ENCODE measurements around the gene CBLN2.

CBLN2 gene

GRCh38 chr18:72544092-72544886 is at the start of gene CBLN2:
CBLN2 (minus strand) TSS chr18:72544342; CDS start chr18:72542160, 2,182 bp downstream.
- H3K27ac Mint-ChIP-seq: no peak within 1 kb of the TSS
- H3K36me3 Mint-ChIP-seq: no peaks in the 10 kb centered on the region
- H3K9me3 Mint-ChIP-seq (ENCODE audit: low read depth): no peaks in the 10 kb centered on the region
- peaks cover 11% of the 10 kb centered on the region for H3K4me1 Mint-ChIP-seq (ENCODE audit: low read depth)
- peak within 1 kb of the TSS; percentile 44 for H3K4me3 Mint-ChIP-seq
- peaks cover 23% of the 10 kb centered on the region for H3K27me3 Mint-ChIP-seq

- H3K27me3 Mint-ChIP-seq: no peaks in the 10 kb centered on the region
- H3K4me1 Mint-ChIP-seq (ENCODE audit: low read depth): no peaks in the 10 kb centered on the region
- no peaks in the 10 kb centered on the region for H3K36me3 Mint-ChIP-seq
- peaks cover 6% of the 10 kb centered on the region for H3K9me3 Mint-ChIP-seq (ENCODE audit: low read depth)
- H3K27ac Mint-ChIP-seq: no peak overlapping the region
- no peak overlapping the region for H3K4me3 Mint-ChIP-seq
Measured at GRCh38 chr18:72588360-72588759, 44.2 kb upstream of the CBLN2 start.

DNA sequence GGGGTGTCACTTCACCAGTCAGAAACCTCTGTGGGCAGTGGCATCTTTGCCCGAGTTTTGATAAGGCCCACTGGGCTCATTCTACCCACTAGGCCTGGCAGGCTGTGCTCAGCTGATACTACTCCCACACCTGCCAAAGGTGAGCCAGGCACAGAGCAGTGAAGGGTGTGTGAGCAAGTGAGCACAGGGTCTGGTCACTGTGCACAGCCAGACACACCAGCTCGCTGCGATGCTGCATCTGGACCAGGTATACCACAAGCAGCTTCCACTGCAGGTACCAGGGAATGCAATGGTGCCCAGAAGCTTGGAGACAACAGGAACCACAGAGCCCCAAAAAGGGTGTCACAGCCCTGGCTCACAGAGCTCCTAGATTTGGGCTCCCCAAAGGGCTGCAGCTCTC is 40.6 kb upstream of the CBLN2 start:
- H3K36me3 Mint-ChIP-seq: no peaks in the 10 kb centered on the region
- H3K4me3 Mint-ChIP-seq: no peak overlapping the region
- H3K27ac Mint-ChIP-seq: no peak overlapping the region
- H3K4me1 Mint-ChIP-seq (ENCODE audit: low read depth): no peaks in the 10 kb centered on the region
- no peaks in the 10 kb centered on the region for H3K9me3 Mint-ChIP-seq (ENCODE audit: low read depth)
- H3K27me3 Mint-ChIP-seq: no peaks in the 10 kb centered on the region

DNA sequence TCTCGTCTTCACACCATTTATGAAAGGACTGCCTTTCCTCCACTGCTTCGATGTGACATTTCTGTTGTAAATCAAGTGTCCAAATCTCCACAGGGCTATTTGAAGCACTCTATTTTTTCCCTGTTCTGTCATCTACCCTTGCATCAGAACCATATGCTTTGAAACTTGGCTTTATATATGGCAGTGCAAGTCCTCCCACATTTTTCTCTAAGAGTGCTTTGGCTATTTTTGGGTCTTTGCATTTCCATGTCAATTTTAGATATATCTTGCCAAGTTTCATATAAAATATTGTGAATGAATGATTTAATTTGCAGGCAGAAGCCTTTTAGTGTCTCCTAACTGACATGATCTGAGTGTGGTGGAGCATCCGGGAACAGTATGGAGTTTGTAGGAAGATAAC is 37.8 kb upstream of the CBLN2 start:
- H3K4me3 Mint-ChIP-seq: no peak overlapping the region
- no peak overlapping the region for H3K27ac Mint-ChIP-seq
- H3K4me1 Mint-ChIP-seq (ENCODE audit: low read depth): no peaks in the 10 kb centered on the region
- H3K9me3 Mint-ChIP-seq (ENCODE audit: low read depth): no peaks in the 10 kb centered on the region
- no peaks in the 10 kb centered on the region for H3K36me3 Mint-ChIP-seq
- H3K27me3 Mint-ChIP-seq: no peaks in the 10 kb centered on the region

DNA sequence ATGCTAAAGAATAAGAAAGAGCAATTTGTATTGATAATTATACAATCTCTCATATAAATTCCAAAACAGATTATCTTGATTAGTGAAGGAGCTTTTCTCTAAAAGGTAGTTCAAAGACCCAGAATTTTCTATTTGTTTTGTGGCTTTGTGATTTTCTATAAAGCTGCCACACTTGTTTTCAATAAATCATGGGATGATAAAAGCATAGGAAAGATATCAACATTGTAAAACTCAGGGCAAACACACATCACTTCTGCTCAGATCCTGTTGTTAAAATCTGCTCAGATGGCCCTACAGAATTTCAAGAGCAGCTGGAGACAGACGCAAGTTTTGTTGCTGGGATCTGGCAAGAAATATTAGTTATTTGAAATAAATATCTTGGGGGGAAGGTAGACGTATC is 28.8 kb upstream of the CBLN2 start:
- no peaks in the 10 kb centered on the region for H3K4me1 Mint-ChIP-seq (ENCODE audit: low read depth)
- H3K9me3 Mint-ChIP-seq (ENCODE audit: low read depth): no peaks in the 10 kb centered on the region
- H3K4me3 Mint-ChIP-seq: no peak overlapping the region
- no peaks in the 10 kb centered on the region for H3K27me3 Mint-ChIP-seq
- H3K36me3 Mint-ChIP-seq: no peaks in the 10 kb centered on the region
- no peak overlapping the region for H3K27ac Mint-ChIP-seq

GRCh38 chr18:72566290-72566689 is 22.1 kb upstream of the CBLN2 start:
- Mint-ChIP-seq H3K36me3 (no peaks in the 10 kb centered on the region), H3K27me3 (peaks cover 2% of the 10 kb centered on the region), H3K9me3 (ENCODE audit: low read depth) (peaks cover 4% of the 10 kb centered on the region), H3K4me3 (no peak overlapping the region), H3K4me1 (ENCODE audit: low read depth) (no peaks in the 10 kb centered on the region), H3K27ac (no peak overlapping the region)

- H3K27ac Mint-ChIP-seq: no peak overlapping the region
- no peaks in the 10 kb centered on the region for H3K36me3 Mint-ChIP-seq
- peaks cover 2% of the 10 kb centered on the region for H3K27me3 Mint-ChIP-seq
- no peak overlapping the region for H3K4me3 Mint-ChIP-seq
- no peaks in the 10 kb centered on the region for H3K9me3 Mint-ChIP-seq (ENCODE audit: low read depth)
- no peaks in the 10 kb centered on the region for H3K4me1 Mint-ChIP-seq (ENCODE audit: low read depth)
Measured at GRCh38 chr18:72555968-72556367, 11.8 kb upstream of the CBLN2 start.

DNA sequence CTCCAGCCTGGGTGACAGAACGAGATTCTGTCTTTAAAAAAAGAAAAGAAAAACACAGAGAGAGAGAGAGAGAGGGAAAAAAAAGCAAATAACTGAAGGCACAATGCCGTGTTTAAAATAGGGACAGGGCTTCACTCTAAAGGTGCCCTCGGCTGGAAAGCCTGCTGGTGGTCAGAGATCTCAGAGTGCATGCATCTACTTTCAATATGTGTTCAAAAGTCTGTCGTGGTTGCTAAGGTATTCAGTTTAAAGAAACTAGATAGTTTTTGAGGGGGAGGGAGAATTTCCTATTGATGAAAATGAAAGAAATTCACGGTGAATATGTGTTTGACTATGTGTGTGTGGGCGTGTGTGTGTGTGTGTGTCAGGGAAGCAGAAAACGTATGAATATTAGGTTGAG is 11.0 kb upstream of the CBLN2 start:
- H3K4me1 Mint-ChIP-seq (ENCODE audit: low read depth): no peaks in the 10 kb centered on the region
- no peak overlapping the region for H3K27ac Mint-ChIP-seq
- no peaks in the 10 kb centered on the region for H3K36me3 Mint-ChIP-seq
- H3K27me3 Mint-ChIP-seq: peaks cover 2% of the 10 kb centered on the region
- H3K4me3 Mint-ChIP-seq: no peak overlapping the region
- H3K9me3 Mint-ChIP-seq (ENCODE audit: low read depth): no peaks in the 10 kb centered on the region

DNA sequence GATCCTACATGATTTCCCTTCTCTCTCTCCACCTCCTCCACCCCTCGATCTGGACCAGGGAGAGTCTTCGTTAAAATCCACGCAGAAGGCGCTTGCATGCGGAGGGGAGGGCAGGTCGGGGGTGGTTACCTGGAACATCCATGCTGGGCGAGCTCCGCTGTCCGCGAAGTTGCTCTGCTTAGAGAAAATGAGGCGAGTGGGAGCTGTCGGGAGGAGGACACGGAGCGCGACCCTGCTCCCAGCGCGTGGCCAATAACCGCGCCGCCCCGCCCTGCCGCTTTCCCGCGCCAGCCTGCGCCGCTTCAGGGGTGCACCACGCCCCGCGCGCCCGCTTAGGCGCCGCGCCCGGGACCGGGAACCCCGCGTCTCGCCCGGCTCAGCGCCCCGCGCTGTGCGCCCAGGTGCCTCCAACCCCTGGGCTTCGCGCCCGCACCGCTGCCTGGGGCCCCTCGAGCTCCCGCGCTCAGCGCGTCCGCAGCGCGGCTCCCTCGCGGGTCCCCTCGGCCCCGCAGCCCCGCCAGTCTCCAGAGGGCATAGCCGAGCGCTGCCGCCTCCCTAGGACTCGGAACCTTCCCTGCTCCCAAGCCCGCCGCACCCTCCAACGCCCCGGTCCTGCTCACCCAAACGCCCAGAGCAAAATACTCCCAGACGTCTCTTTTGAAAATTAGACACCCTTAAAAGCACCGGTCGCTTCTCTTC is 636 bp downstream of the CBLN2 start:
- H3K36me3 Mint-ChIP-seq: no peaks in the 10 kb centered on the region
- H3K4me3 Mint-ChIP-seq: peak overlapping the region; percentile 44
- no peak overlapping the region for H3K27ac Mint-ChIP-seq
- H3K9me3 Mint-ChIP-seq (ENCODE audit: low read depth): no peaks in the 10 kb centered on the region
- peaks cover 23% of the 10 kb centered on the region for H3K27me3 Mint-ChIP-seq
- H3K4me1 Mint-ChIP-seq (ENCODE audit: low read depth): peaks cover 11% of the 10 kb centered on the region

GRCh38 chr18:72542984-72543356 is 1.2 kb downstream of the CBLN2 start:
- Mint-ChIP-seq H3K27me3 (peaks cover 23% of the 10 kb centered on the region), H3K9me3 (ENCODE audit: low read depth) (no peaks in the 10 kb centered on the region), H3K4me1 (ENCODE audit: low read depth) (peaks cover 11% of the 10 kb centered on the region), H3K4me3 (peak overlapping the region; percentile 21), H3K27ac (no peak overlapping the region), H3K36me3 (no peaks in the 10 kb centered on the region)

GRCh38 chr18:72542342-72542741 is 1.8 kb downstream of the CBLN2 start:
- peak overlapping the region; percentile 38 for H3K4me3 Mint-ChIP-seq
- H3K4me1 Mint-ChIP-seq (ENCODE audit: low read depth): peaks cover 11% of the 10 kb centered on the region
- H3K36me3 Mint-ChIP-seq: no peaks in the 10 kb centered on the region
- H3K27ac Mint-ChIP-seq: no peak overlapping the region
- H3K27me3 Mint-ChIP-seq: peaks cover 23% of the 10 kb centered on the region
- no peaks in the 10 kb centered on the region for H3K9me3 Mint-ChIP-seq (ENCODE audit: low read depth)

GRCh38 chr18:72541871-72542332 is 2.2 kb downstream of the CBLN2 start:
- no peaks in the 10 kb centered on the region for H3K9me3 Mint-ChIP-seq (ENCODE audit: low read depth)
- peaks cover 23% of the 10 kb centered on the region for H3K27me3 Mint-ChIP-seq
- no peak overlapping the region for H3K4me3 Mint-ChIP-seq
- no peak overlapping the region for H3K27ac Mint-ChIP-seq
- peaks cover 11% of the 10 kb centered on the region for H3K4me1 Mint-ChIP-seq (ENCODE audit: low read depth)
- no peaks in the 10 kb centered on the region for H3K36me3 Mint-ChIP-seq

DNA sequence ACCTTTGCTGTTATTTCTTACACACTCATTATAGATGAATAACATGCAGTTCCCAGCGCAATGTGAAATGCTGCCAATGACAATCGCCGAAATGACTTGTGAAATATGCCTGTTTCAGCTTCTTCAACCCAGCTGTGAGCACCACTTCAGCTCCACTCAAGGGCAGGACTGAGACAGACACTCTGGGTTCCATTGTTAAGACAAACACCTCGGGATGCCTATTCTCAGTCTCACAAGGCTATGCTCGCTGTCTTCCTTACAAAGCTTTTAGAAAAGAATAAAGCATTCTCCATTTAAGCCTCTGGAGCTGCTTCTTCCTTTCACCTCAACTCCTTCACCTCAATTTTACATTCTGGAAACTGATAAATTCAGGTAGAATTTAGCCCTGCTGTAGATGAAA is 4.2 kb downstream of the CBLN2 start:
- Mint-ChIP-seq H3K36me3 (no peaks in the 10 kb centered on the region), H3K4me3 (no peak overlapping the region), H3K4me1 (ENCODE audit: low read depth) (peaks cover 11% of the 10 kb centered on the region), H3K27me3 (peaks cover 17% of the 10 kb centered on the region), H3K9me3 (ENCODE audit: low read depth) (no peaks in the 10 kb centered on the region), H3K27ac (no peak overlapping the region)

- H3K36me3 Mint-ChIP-seq: no peaks in the 10 kb centered on the region
- H3K27me3 Mint-ChIP-seq: no peaks in the 10 kb centered on the region
- no peaks in the 10 kb centered on the region for H3K4me1 Mint-ChIP-seq (ENCODE audit: low read depth)
Measured at GRCh38 chr18:72530622-72531021, 13.5 kb downstream of the CBLN2 start.

GRCh38 chr18:72504866-72505265 is 39.3 kb downstream of the CBLN2 start:
- peaks cover 1% of the 10 kb centered on the region for H3K27me3 Mint-ChIP-seq
- no peak overlapping the region for H3K27ac Mint-ChIP-seq
- no peak overlapping the region for H3K4me3 Mint-ChIP-seq
- H3K9me3 Mint-ChIP-seq (ENCODE audit: low read depth): no peaks in the 10 kb centered on the region
- no peaks in the 10 kb centered on the region for H3K4me1 Mint-ChIP-seq (ENCODE audit: low read depth)
- H3K36me3 Mint-ChIP-seq: no peaks in the 10 kb centered on the region

More at GRCh38 chr18:72530622-72531021, 13.5 kb downstream of the CBLN2 start:
- H3K4me3 Mint-ChIP-seq: no peak overlapping the region
- no peaks in the 10 kb centered on the region for H3K9me3 Mint-ChIP-seq (ENCODE audit: low read depth)
- no peak overlapping the region for H3K27ac Mint-ChIP-seq
